HL-60 (cell line): ENCODE data around the gene WDR37.

Experiments
- DNase-seq, 2 experiments: peaks; one replicate each; pipeline ENCODE4 v3.0.0-alpha.2; 2010 to 2020; ENCODE audit warnings: low read depth in 1 of 2, low spot score in 1 of 2
- H3K27ac ChIP-seq: fragments of 250-450 bp; sonication (Bioruptor Pico); replicated peaks from 2 replicates; pipeline ENCODE4 v1.5.1; 2020; ENCODE audit warnings: mild to moderate bottlenecking, moderate library complexity
- H3K27me3 ChIP-seq: fragments of 250-450 bp; sonication (Bioruptor Pico); 2 replicates; pipeline ENCODE4 v1.5.1; 2021; ENCODE audit warnings: mild to moderate bottlenecking, moderate library complexity; ENCODE audit not compliant: insufficient read depth, poor library complexity, severe bottlenecking
- H3K4me3 ChIP-seq: replicated peaks from 2 replicates; pipeline ENCODE4 v1.5.1; 2011; ENCODE audit warnings: mild to moderate bottlenecking, control low read depth, low read length; ENCODE audit not compliant: insufficient read depth
- CTCF ChIP-seq: IDR thresholded peaks from one replicate; pipeline ENCODE4 v1.5.1; 2011; ENCODE audit warnings: low read length, control low read depth, inconsistent platforms; ENCODE audit not compliant: insufficient read depth
- GABPA ChIP-seq: IDR thresholded peaks from 2 replicates; pipeline ENCODE4 v1.6.1; 2012; ENCODE audit warnings: low read depth
- POLR2AphosphoS5 ChIP-seq: IDR thresholded peaks from 2 replicates; pipeline ENCODE4 v1.6.1; 2012; ENCODE audit warnings: low read depth
- REST ChIP-seq: IDR thresholded peaks from 2 replicates; pipeline ENCODE4 v1.6.1; 2012; ENCODE audit warnings: low read depth; ENCODE audit not compliant: insufficient replicate concordance
- SPI1 ChIP-seq: IDR thresholded peaks from 2 replicates; pipeline ENCODE4 v1.6.1; 2012; ENCODE audit warnings: low read depth, mild to moderate bottlenecking, borderline replicate concordance

Gene WDR37

GRCh38 chr10:1044146-1044545, 12.0 kb upstream of the WDR37 start:
- TF ChIP-seq SPI1 (no peak), CTCF (no peak), POLR2AphosphoS5 (no peak), GABPA (no peak), REST (no peak)
- H3K27me3 ChIP-seq, result no peaks in the 10 kb centered on the region
- no peak for DNase-seq
- H3K27ac ChIP-seq, result peak overlapping the region; percentile 76
- no peak overlapping the region for H3K4me3 ChIP-seq

GRCh38 chr10:1044964-1045363, 11.2 kb upstream of the WDR37 start:
- no peak for DNase-seq
- Histone ChIP-seq H3K4me3 (no peak overlapping the region), H3K27ac (peak overlapping the region; percentile 76), H3K27me3 (no peaks in the 10 kb centered on the region)
- TF ChIP-seq SPI1 (no peak), REST (no peak), POLR2AphosphoS5 (no peak), CTCF (no peak)

- H3K27me3 ChIP-seq, result no peaks in the 10 kb centered on the region
- no peak overlapping the region for H3K4me3 ChIP-seq
- TF ChIP-seq REST (no peak), POLR2AphosphoS5 (no peak), GABPA (no peak), SPI1 (no peak)
- no peak overlapping the region for H3K27ac ChIP-seq
- DNase-seq, result no peak
Observed at GRCh38 chr10:1045415-1045814, 10.8 kb upstream of the WDR37 start.

- peak overlapping the region; percentile 93 for H3K27ac ChIP-seq
- DNase-seq, result no peak
- no peak for TF ChIP-seq REST
- no peak for TF ChIP-seq GABPA
- TF ChIP-seq SPI1, result no peak
- TF ChIP-seq CTCF, result no peak
- no peak for TF ChIP-seq POLR2AphosphoS5
Observed at GRCh38 chr10:1047937-1048336, 8.2 kb upstream of the WDR37 start.

More at GRCh38 chr10:1047937-1048336, 8.2 kb upstream of the WDR37 start:
- Histone ChIP-seq H3K4me3 (peak overlapping the region; percentile 56), H3K27me3 (no peaks in the 10 kb centered on the region)
